Measurements from ENCODE around the gene NRG2.

NRG2 gene

DNA sequence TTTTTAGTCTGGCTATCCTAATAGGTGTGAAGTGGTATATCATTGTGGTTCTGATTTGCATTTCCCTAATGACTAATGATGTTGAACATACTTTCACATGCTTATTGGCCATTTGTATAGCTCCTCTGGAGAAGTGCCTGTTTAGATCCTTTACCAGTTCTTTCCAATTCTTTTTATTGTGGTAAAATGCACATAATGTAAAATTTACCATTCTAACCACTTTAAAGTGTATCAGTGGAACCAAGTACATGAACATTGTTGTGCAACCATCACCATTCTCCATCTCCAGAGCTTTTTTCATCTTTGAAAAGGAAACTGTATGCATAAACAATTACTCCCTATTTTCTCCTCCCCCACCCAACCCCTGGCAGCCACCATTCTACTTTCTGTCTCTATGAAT lies 95.4 kb downstream of the NRG2 start:
- no peak for DNase-seq (ENCODE audit: low read depth, low spot score)

DNA sequence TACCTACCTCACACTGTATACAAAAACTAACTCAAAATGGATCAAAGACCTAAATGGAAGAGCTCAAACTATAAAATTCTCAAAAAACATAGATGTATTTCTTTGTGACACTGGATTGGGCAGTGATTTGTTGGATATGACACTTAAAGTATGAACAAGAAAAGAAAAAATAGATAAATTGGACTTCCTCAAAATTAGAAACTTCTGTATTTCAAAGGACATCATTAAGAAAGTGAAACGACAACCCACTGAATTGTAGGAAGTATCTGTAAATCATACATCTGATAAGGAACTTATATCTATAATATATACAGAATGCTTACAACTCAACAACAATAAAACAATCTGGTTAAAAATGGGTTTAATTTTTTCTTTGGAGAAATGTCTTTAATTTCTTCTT lies 96.7 kb downstream of the NRG2 start:
- no peak for DNase-seq (ENCODE audit: low read depth, low spot score)

DNA sequence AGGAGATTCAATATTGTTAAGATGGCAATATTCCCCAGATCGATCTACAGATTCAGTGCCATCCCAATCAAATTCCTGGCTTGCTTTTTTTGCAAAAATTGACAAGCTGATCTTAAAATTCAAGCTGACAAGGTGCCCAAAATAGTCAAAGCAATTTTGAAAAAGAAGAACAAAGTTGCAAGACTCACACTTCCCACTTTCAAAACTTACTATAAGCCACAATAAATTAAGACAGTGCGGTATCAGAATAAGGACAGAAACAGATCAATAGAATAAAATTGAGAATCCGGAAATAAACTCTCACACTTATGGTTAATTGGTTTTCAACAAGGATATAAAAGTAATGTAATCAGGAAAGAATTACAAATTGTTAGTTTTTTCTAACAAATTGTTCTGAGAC lies 97.1 kb downstream of the NRG2 start:
- DNase-seq (ENCODE audit: low read depth, low spot score) = no peak

DNA sequence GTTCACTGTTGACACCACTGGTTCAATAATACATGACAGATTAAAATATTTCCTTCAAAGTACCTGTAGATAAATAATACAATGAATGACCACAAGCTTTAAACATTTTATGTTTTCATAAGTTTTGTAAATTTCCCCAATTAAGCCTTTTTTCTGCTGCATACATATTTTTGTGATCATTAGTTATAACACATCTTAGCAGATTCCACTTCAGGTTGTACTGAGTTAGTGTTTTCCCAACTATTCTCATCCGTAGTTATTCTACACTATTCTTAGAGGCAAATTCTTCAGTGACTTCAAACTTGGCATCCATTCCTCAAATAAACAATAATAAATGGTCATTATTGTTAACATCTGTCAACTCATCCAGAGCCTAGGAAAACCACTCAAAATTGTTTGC lies 100.9 kb downstream of the NRG2 start:
- no peak for DNase-seq (ENCODE audit: low read depth, low spot score)

DNA sequence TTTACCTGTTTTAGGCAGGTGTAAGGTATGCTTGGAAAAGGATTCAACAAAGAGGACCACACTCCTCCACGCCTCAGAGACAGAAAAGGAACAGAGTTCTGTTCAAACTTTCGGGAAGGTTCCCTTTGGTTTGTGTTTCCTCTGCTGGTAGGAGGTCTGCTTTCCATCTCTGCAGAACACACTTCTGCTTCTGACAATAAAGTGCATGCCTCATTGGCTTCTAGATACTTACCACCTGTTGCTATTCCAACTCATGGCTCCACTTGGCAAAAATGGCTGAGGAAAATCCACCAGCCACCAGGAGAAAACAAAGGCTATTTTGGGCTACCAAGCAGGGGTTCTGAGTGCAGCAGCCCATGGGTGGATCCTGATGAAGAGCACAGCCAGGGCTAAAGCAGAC lies 112.7 kb downstream of the NRG2 start:
- DNase-seq (ENCODE audit: low read depth, low spot score) = no peak

DNA sequence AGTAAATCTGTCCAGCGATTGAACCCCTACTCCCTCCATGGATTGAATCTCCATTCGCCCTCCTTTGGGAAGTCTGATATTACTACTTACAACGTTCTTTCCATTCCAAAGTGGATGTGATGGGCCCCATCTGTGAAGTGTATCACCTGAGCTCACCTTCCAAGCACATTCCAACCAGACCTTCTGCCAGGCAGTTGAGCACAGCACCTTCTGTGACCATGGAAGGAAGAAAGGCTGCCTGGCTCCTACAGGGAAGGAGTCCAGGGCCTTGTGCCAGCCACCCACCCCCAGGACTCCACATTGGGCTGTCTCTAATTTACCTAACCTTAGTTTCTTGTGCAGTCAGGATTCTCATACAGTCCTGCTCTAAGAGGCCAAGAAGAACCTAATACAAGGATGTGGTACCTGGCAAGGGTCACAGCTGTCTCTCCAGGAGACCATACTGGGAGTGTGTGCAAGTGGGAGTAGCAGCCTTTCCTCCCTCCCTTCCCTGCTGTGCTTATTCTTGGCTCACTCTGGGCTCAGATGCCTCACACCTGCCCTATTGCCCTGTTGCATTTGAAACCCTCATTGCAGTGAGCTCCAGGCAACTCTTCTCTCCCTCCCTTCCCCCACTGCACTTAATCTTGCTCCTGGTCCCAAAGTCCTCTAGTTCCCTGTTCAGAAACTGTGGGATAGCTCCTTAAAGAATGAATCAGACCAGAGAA lies 116.1 kb downstream of the NRG2 start:
- DNase-seq (ENCODE audit: low read depth, low spot score) = no peak

DNA sequence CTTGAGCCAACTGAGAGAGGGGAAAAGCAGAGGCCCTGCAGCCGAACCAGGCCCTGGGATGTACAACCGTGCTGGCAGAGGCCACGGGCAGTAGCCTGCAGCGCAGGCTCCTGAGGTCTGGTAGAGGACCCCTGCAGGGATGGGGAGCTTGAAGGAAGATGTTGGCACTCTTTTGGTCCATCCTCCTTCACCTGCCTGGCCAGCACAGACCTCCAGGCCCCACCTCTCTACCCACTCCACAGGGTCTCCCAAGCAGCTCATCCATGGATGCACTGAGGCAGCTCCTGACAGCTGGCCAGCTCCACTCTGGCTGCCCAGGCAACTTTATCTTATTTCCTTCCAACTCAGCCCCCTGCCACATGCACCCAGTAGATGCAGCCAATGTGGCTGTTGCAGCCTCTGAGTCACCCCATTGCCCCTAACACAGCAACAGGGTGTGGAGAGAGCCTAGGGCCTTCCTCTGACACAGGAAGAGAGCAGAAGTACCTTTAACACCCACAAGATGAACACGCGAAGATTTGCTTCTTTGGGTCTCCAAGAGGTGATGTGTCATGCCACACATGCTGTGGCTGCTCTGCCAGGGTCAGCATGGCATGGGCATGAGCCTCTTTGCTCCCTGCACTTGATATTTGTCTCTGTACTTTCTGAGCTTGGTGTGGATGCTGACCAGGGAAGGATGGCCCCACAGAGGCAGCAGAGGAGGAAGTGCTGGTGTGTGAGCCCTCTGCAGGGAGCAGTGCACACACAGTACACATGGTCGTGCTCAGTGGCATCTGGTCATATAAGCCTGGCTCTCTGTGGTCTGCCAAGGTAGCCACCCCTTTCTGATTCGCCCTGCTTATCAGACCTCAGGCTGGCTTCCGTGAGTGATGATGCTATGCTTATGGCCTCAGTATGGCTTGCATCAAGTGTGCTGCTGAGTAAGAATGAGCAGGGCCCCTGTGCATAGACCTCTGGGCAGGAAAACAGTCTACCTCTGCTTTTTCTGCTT lies 117.2 kb downstream of the NRG2 start:
- no peak for DNase-seq (ENCODE audit: low read depth, low spot score)

DNA sequence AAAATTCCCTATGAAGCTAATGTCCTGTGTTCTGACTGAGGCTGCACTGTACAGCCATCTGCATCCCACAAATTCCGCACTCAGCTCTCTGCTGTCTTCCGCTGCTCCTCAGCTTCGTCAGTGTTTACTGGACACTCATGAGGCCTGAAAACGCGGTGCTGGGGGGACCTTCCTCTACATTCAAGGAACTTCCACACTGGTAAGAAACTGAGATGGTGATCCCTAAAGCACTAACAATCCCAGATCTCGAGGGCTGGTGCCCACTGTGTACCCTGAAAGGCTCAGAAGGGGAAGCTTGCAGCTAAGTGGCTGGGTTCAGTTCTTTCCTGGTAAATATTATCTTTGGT lies 117.9 kb downstream of the NRG2 start:
- DNase-seq (ENCODE audit: low read depth, low spot score) = no peak

DNA sequence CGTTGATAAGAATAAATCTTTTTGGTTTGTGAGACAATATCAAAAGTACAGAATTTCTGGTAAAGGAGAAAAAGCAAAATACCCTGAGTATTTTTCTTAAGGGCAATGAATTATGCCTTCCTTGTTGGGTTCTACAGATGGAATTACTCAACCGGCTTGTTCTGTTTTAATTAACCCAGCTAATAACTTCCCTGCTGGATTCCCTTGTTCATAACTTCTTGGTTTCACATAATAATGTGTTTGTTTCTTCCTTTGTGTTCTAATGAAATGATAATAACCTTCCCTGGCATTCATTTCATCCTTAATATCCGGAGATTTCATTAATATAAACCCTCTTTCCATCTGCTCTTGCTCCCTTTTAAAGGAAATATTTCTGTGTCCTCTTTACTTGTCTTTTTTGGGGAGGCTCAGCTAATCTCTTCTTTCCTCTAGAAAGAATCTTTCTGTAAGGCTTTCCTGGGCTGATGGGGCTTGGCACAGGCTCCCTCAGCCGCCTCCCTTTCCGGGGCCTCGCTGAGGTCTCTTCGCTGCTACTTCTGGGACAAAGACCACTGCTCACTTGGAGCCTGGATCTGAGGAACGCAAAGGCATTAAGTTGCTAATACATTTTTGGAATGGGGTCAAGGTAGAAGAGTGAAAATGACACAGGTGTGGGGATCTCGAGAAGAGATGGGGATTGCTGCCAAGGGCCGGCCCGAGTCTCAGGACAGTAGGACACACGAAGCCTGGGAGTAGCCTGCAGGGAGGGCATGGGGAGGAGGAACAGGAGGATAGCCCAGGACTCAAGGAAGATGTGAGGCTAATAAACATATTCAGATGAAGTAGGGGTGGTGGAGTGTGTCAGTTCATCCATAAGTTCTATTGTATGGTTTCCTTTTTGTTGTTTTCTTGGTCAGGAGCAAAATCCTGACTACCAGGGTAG lies 118.5 kb downstream of the NRG2 start:
- no peak for DNase-seq (ENCODE audit: low read depth, low spot score)

DNA sequence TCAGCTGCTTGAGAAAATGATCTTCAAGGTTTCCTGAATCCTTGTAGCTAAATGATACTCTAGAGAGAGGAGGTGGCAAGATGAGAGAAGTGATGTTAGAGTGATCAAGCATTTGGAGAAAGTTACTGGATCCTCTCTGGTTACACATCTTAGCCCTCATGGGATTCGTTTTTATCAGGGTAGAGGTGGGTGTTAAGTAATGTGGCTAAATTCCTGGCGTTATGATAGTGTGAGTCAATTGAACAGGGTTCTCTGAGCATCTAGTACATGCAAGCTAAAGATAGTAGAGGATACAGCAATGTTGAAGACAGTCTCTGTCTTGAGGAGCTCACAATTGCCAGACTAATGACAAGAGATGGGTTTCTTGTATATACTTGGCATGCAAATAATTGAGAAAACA lies 123.8 kb downstream of the NRG2 start:
- no peak for DNase-seq (ENCODE audit: low read depth, low spot score)

DNA sequence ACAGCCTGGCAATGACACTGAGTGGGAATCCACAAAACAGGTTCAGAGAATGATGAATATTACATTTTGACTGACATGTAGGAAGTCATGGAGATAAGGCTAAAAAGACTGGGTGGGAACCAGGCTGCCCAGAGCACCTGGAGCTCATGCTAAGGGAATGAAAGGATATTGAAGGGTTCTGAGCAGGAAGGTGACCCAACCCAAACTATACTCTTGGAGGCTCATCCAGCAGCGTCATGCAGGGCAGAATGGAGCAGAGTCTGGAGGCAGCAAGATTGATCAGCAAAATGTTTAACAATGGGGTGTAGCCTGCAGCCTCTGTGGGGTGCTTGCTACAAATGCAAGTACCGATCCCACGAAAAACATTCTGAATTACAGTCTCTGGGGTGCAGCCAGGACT lies 127.3 kb downstream of the NRG2 start:
- no peak for DNase-seq (ENCODE audit: low read depth, low spot score)

DNA sequence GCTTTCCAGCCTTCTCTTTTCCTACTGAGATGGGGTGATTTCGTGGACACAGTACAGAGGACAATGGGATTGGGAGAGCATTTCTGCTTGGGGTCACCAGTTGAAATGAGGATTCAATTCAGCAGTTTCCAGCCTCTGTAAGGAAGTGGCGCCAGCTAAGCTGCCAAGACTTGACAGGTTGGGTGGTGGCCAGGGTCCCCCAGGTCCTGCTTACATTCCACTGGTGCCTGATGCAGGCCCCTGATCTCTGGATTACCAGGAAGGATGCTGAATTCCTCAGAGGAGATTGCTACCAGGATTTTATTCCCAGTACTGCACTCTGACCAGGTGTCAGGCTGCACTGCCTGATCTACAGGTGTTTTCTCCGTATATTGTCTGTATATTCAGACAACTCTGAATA lies 127.8 kb downstream of the NRG2 start:
- no peak for DNase-seq (ENCODE audit: low read depth, low spot score)

DNA sequence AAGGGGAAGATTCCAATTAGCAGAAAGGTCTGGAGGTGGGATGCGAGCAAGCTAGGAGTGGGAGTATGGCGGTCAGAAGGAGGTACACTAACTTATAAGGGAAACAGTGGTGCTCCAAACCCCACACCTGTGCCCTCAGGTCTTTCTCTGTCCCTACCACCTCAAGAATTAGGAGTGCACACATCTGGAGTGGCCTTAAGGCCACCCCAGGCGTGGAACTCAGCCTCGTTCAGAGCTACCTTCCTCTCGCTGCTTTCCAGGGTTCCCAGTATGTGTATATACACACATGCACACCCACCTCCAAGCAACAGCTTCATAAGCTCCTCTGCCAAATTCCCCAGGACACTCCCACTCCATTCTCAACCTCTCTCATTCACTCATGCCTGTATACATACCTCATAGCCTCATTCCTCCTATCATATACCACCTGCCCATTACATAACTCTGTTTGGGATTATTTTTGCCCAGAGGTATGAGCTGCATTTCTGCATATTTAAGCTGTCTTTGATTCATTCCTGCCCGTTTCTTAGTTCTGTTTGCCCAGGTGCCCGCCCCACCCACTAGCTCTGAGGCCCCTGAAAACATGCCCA lies 128.8 kb downstream of the NRG2 start:
- no peak for DNase-seq (ENCODE audit: low read depth, low spot score)

DNA sequence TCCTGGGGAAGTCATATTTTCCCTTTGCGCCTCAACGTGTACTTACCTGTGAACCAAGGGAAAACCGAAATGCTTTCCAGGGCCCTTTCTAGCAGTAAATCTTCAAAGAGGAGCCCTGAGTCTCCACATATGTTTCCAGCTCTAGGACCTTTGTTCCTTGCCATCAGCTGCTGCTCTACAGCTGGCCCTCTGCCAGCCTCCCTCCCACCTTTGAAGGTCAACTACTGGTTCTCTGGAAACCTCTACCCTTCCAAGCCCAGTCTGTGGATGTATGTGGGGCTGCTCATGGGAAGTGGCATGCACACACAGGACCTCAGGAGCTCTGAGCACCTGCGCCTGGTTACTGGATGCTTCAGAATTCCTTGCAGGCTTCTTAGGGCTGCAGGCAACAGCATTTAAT lies 130.3 kb downstream of the NRG2 start:
- DNase-seq (ENCODE audit: low read depth, low spot score) = no peak

DNA sequence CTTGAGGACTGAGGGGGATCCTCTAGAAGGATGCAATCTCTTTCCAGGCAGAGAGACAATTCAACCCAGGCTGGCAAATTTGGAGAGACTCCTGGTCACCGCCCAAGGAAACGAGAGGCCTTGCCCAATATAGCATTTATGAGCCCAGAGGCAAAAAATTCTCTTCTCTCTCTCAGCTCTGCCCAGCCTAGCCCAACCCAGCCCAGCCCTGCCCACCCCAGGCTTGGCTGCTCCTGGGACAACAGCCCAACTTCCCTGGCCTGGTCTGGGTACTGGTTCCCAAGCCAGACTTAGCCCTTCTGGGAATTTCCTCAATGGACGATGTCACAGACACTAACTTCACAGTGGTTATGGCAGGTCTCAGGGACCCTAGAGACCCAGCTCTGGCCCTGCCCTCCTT lies 130.9 kb downstream of the NRG2 start:
- DNase-seq (ENCODE audit: low read depth, low spot score) = no peak

DNA sequence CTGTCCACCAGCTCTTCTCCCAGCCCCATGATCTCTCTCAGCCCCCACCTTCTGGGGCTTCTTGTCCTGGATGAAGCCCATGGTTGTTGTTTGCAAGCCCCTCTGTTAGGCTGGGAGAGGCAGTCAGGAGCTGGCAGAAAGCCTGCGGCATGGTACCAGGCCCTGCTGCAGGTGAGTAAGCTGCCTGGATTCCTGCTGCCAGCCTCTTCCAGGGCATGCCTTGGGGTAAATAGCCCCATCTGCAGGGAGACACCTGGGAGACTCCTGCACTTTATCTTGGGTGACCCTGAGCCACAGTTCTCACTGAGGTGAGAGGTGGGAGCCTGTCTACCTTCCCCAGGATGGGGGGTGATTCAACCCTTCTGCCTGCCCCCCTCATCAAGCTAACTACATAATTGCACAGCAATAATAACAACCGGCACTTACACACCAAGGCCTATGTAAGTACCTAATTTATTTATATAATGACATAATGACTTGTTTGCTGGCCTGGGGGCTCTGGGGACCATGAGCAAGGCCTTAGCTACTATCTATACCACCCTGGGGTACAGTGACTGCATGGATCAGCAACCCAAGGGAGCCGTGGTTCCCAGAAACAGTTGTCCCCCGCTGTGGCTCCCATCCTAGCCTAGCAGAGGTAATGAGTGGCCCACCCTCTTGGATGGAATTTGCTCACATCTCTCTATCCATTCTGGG lies 131.5 kb downstream of the NRG2 start:
- DNase-seq (ENCODE audit: low read depth, low spot score) = no peak

DNA sequence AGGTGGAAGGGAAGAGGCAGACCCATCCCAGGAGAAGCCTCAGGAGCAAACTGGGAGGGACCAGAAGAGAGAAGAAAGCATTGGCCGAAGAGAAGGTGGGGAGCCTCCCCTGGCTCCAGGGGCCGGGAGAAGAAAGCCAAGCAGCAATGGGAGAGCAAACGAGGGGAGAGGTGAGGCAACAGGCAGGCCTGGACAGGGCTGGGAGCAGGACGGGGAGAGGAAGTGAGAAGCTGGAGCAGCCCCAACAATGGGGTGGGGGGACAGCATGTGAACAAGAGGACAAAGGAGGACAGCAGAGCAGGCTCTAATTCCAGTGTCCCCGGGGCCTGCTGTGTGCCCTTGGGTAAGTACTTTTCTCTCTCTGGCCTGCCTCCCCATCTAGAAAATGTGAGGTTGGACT lies 132.2 kb downstream of the NRG2 start:
- DNase-seq (ENCODE audit: low read depth, low spot score) = no peak

DNA sequence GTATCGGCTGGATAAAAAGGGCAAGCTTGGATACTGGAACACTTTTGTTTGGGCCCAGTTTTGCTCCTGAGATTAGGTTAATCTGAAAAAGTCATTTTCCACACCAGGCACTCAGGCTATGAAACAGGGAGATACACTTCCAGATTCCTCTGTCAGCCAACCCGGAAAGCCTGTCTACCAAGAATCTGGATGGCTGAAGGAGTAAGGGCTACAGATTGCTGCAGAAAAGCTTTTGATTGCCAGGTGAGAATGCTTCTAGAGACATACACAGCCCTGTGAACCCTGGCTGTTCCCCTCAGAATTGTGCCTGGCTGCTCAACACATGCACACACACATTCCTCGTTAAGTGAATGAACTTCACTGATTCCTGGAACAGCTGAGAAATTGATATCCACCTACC lies 133.1 kb downstream of the NRG2 start:
- no peak for DNase-seq (ENCODE audit: low read depth, low spot score)

DNA sequence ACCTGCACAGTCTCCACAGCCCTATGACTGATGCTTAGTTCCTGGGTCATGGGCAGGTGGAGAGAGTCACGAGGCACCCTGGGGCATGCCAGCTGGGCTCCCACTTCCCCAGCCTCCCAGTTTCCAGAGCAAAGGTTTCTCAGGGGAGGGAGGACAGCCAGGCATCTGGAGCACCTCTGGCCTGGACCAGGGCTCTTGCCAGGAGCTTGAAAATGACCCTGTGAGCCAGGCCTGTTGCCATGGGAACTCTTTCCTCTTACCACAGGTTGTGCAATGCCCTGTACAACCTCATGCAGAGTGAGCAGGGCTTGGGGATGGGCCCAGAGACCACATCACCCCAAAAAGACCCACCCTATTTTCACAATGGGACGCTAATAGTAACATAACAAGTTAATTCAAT lies 134.3 kb downstream of the NRG2 start:
- DNase-seq (ENCODE audit: low read depth, low spot score) = no peak

DNA sequence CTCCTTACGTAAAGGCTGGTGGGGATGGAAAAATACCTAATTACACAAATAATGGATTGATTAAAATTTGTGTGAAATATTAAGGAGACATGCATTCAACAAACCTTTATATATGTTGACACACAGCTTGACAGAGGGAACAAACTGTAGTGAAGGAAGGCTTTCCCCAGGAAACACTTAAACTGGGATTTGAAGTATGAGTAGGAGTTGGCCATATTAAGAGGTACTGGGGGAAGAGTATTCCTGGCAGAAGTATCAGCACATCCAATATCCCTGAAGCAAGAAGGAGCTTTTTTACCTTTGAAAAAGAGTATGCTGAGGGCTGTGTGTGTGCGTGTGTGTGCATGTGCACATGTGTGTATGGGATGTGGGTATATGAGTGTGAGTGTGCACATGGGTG lies 136.4 kb downstream of the NRG2 start:
- no peak for DNase-seq (ENCODE audit: low read depth, low spot score)

Data from activated naive CD8-positive, alpha-beta T cell treated with anti-CD3 and anti-CD28 coated beads, Interleukin-2, amount 50 U/mL, for 16 hours (primary cell).